BJ (cell line): ENCODE results near the gene DRC7. TPM values are rescaled to one million over a fixed set of nuclear protein-coding genes. Genes with fewer than 3 reads are reported as not detected.

Experiments used
- CTCF ChIA-PET: fragments of 350-600 bp; formaldehyde crosslinking; extraction: SDS; loops from one replicate; lab custom pipeline; 2021; ENCODE audit warnings: antibody characterized with exemption, inconsistent platforms; lab: Yijun Ruan, JAX
- POLR2A ChIA-PET: fragments of 300-600 bp; sonication (Branson Sonifier 250); formaldehyde crosslinking; extraction: SDS; loops from one replicate; lab custom pipeline; 2021; ENCODE audit warnings: antibody characterized with exemption; lab: Charles Lee
- DNase-seq: peaks from one replicate; pipeline ENCODE4 v3.0.0-alpha.2; 2011; ENCODE audit warnings: low read depth
- H3K27me3 ChIP-seq: 2 replicates; pipeline ENCODE4 v1.6.0; 2011; ENCODE audit warnings: low read length; ENCODE audit not compliant: control insufficient read depth, insufficient read depth
- H3K36me3 ChIP-seq: 2 replicates; pipeline ENCODE4 v1.5.1; 2011; ENCODE audit warnings: low read length; ENCODE audit not compliant: control insufficient read depth, insufficient read depth
- H3K4me3 ChIP-seq: 2 replicates; pipeline ENCODE4 v1.5.1; 2011; ENCODE audit warnings: low read depth, mild to moderate bottlenecking, control low read depth, low read length
- polyA plus RNA-seq: library from polyadenylated mRNA; depleted of rRNA; stranded (reverse); fragments of >200 nt; gene quantifications from 2 replicates; pipeline ENCODE4 v1.2.3, GENCODE V29; 2011
- TF ChIP-seq, protein P1 (sequence below): IDR thresholded peaks from 2 replicates; pipeline ENCODE4 v1.5.1; 2011; ENCODE audit warnings: low read depth, mild to moderate bottlenecking, control low read depth, inconsistent platforms, low read length, moderate library complexity; ENCODE audit not compliant: insufficient read depth

DRC7 gene
- polyA plus RNA-seq, 1 experiment = not detected

DNA sequence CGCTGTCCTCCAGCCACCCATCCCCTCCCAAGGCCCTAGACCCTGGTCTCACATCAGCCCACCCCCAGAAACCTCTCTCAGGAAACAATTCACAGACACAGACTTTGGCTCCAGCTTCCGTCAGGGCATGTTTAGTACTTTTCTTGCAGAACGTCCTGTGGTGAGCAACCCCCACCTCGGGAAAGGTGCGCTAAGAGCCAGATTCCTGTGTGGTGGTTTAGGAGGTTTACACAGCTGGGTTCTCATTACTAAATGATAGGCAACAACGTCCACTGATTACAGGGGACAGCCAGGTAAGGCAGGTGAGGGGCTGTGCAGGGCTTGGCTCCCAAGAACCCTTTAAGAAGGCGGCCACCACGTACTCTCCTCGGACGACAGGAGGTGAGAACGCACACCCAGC is 78.4 kb downstream of the DRC7 start:
- Histone ChIP-seq H3K36me3 (peaks cover 47% of the 10 kb centered on the region), H3K27me3 (no peaks in the 10 kb centered on the region), H3K4me3 (no peak overlapping the region)
- no peak for DNase-seq
- CTCF ChIA-PET = interaction anchor here (1.0 to 2.3 kb wide), 3 partner anchors 16 to 91 kb away, joined by 3 to 10 read pairs (median 4); no protein-coding TSS in a partner anchor
- POLR2A ChIA-PET = no interaction called here
- TF ChIP-seq, protein P1, sequence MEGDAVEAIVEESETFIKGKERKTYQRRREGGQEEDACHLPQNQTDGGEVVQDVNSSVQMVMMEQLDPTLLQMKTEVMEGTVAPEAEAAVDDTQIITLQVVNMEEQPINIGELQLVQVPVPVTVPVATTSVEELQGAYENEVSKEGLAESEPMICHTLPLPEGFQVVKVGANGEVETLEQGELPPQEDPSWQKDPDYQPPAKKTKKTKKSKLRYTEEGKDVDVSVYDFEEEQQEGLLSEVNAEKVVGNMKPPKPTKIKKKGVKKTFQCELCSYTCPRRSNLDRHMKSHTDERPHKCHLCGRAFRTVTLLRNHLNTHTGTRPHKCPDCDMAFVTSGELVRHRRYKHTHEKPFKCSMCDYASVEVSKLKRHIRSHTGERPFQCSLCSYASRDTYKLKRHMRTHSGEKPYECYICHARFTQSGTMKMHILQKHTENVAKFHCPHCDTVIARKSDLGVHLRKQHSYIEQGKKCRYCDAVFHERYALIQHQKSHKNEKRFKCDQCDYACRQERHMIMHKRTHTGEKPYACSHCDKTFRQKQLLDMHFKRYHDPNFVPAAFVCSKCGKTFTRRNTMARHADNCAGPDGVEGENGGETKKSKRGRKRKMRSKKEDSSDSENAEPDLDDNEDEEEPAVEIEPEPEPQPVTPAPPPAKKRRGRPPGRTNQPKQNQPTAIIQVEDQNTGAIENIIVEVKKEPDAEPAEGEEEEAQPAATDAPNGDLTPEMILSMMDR = no peak

DNA sequence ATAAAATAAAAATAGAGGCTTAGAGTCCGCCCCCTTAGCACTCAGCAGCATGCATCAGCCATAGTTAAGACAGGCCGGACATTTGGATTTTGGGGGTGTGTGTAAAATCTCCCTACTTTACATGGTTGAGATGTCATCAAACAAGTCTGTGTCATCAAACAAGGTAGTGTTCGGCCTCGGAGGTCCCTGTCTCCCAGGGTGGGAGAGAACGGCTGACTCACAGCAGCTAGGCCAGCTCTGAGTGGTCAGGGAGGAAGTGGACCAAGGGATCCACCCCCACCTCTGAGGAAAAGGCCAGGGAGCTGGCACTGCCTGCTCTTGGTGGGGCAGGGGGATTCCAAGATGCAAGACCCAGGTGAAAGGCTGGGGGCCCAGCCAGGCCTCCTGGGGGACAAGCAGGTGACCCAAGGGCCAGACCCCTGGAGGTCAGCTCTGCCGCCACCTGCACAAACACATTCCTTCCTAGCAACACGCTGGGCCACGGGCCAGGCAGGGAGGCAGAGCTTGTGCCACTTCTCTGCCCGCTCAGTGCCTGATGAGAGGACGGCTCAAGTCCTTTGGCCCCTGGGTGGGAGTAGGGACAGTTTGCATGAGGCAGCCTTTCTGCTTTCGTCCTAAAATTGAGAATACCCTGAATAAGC is 79.2 kb downstream of the DRC7 start:
- ChIA-PET CTCF (interaction anchor here (1.6 kb wide), 1 partner anchor 27 kb away, joined by 4 read pairs; no protein-coding TSS in a partner anchor), POLR2A (no interaction called here)
- Histone ChIP-seq H3K27me3 (no peaks in the 10 kb centered on the region), H3K4me3 (no peak overlapping the region), H3K36me3 (peaks cover 49% of the 10 kb centered on the region)
- no peak for DNase-seq
- TF ChIP-seq, protein P1 = no peak

DNA sequence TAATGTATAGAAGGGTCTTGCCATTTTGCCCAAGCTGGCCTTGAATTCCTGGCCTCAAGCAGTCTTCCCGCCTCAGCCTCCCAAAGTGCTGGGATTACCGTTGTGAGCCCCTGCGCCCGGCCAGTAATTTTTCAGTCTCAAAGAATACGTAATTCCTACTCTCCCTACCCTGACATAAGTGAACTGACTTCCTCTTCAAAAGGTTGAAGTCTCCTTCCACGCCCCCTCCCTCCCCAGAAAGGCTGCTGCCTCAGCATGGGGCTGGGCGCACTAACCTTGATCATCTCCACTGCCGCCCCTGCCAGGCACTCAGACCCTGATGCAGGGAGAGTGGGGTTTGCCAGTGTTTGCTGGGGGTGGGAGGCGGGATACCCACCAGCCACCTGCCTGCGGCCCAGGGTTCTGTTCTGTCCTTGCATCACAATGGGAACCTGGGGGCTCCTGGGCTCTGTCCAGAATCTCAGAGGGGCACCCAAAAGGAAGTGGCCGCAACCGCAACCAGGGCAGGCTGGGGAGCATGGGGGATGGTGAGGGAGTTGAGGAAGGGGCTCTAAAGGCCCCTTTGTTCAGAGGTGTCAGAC is 80.2 kb downstream of the DRC7 start:
- Histone ChIP-seq H3K27me3 (no peaks in the 10 kb centered on the region), H3K4me3 (no peak overlapping the region), H3K36me3 (peaks cover 44% of the 10 kb centered on the region)
- TF ChIP-seq, protein P1 = no peak
- CTCF ChIA-PET = interaction anchor here (0.9 kb wide), 1 partner anchor 25 kb away, joined by 4 read pairs; no protein-coding TSS in a partner anchor
- no peak for DNase-seq
- POLR2A ChIA-PET = no interaction called here

DNA sequence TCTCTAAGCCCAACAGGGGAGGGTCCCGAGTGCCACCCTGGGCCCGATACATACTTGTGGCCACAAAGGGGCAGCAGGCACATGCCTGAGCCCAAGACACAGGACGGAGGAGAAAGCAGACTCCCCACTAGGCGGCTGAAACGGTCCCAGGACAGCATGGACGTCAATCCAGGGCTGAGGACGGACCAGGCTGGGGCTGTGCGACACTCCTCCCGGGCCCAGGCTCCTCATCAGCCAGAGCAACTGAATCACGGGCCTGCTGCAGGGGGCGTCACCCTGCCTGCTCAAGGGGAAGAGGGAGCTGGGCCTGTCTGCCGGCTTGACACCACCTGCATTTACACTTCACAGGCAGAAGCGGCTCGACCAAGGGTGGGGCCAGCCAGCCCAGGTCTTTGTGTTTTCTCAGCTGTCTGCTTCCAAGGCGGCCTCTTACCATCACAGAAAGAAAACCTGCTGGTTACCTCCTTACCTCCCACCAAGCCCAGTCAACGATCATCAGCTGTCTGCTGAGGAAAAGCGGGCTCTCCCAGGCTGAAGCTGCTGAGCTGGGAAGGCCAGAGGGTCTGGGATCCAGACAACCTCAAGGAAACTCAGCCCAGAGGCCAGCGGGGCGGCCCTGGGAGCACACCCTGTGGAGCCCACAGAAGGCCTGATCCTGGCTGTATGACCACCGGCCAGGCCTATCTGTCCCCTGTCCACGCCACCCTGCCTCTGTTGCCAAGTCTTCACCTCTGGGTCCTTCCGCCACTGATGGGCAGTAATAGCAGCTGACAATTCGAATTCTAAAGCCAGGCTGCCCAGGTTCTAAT is 81.3 kb downstream of the DRC7 start:
- POLR2A ChIA-PET = no interaction called here
- DNase-seq = no peak

More for the DNA sequence above, 81.3 kb downstream of the DRC7 start:
- TF ChIP-seq, protein P1 = no peak
- peaks cover 35% of the 10 kb centered on the region for H3K36me3 ChIP-seq
- no peak overlapping the region for H3K4me3 ChIP-seq
- no peaks in the 10 kb centered on the region for H3K27me3 ChIP-seq
- CTCF ChIA-PET = interaction anchor here (0.9 to 1.0 kb wide), 2 partner anchors 8 to 24 kb away, joined by 4 read pairs; no protein-coding TSS in a partner anchor
